RPMI8226 (cell line): Measurements from ENCODE around the gene TXN.
A peak's percentile ranks its signal among the peaks of the same experiment; 100 is the strongest.
"Not testable (repeated sequence)": the region's sequence is repeated elsewhere in the genome, so short reads cannot be mapped to it uniquely, and the experiment has no call there.

Experiments used
- DNase-seq: peaks from one replicate; pipeline ENCODE4 v3.0.0-alpha.2; 2015

TXN gene

GRCh38 chr9:110207071-110207641 lies 49.2 kb downstream of the TXN start:
- DNase-seq = peak; percentile 70

GRCh38 chr9:110206389-110206788 lies 49.9 kb downstream of the TXN start:
- DNase-seq = no peak

GRCh38 chr9:110205612-110206011 lies 50.7 kb downstream of the TXN start:
- peak; percentile 84 for DNase-seq

DNA sequence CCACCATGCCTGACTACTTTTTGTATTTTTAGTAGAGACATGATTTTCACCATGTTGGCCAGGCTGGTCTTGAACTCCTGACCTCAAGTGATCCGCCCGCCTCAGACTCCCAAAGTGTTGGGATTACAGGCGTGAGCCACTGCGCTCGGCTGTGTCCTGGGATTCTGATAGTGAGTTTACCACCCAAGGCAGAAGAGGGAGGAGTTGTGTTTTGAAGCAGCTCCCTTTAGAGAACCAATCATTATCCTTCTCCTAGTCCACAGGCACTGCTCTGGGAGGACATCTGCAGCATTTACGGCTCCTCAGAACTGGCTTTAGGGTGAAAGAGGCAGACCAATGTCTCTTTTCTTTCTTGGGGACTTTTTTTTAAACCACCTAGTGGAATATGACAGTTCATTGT lies 54.1 kb downstream of the TXN start:
- DNase-seq = no peak

- no peak for DNase-seq
Observed at GRCh38 chr9:110199643-110200042, 56.7 kb downstream of the TXN start.

DNA sequence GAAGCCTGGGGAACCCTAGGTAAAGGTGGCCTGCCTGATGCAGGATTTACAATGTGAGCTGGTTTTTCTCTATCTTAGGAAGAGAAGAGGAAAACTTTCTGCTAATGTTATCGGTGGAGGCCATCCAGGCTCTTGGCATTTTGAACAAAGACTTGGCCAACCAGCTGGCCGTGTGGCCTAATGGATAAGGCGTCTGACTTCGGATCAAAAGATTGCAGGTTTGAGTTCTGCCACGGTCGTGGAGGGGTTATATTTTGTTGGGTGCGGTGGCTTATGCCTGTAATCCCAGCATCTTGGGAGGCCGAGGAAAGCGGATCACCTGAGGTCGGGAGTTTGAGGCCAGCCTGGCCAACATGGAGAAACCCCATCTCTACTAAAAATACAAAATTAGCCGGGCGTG lies 58.0 kb downstream of the TXN start:
- DNase-seq = no peak

DNA sequence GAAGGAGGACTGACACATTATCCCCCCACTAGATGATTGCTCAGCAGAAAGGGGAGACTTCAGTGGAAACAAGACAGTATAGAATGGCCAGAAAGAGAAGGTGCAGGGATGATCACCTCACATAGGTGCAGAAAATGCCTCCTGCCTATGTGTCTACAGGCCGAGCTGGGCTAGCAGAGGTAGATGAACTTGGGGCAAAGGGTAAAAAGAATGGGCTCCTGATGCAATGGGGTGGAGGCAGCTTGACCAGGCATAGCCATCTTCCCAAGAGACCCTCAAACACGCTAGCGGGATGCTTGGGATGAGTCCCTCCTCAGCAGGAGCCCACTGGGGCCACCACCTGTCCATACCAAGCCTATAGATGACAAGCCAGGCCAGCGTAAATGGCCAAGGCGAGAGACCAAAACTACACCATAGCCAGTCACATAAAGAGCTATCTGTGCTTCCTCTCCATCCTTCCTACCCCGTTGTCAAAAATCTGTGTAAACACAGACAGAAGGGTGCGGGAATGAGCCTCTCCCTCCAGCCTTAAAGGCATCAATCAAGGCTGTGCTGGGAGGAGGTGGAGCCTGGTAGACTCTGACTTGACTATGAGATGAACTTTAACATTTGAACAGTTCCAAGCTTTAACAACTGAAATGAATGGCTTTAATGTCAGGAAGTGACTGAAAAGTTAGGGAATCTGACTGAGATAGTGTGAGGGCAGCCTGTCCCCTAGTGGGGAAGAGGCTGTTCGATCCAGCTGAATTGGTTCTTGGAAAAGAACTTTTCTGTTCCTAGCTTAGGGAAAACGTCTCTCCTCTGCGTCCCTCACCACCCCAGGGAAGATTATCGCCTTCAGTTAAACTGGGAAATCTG lies 58.7 kb downstream of the TXN start:
- no peak for DNase-seq

- not testable (repeated sequence) for DNase-seq
Observed at GRCh38 chr9:110196084-110196499, 60.2 kb downstream of the TXN start.
